BLaER1 treated with 17β-estradiol and CSF1 and Interleukin-3, amounts not matched to agents 10 nM and 100 nM (cell line): Measurements from ENCODE around the gene GPN3.
A peak's percentile ranks its signal among the peaks of the same experiment; 100 is the strongest.

Experiments used
- H3K27ac ChIP-seq, 11 experiments: shearing (Covaris generic); formaldehyde crosslinking; 2 replicates each; pipeline ENCODE4 v1.8.1; 2022
- H3K27me3 ChIP-seq, 11 experiments: shearing (Covaris generic); formaldehyde crosslinking; 2 replicates each; pipeline ENCODE4 v1.8.1; 2022
- H3K36me3 ChIP-seq, 11 experiments: shearing (Covaris generic); formaldehyde crosslinking; 2 replicates each; pipeline ENCODE4 v1.8.1; 2022
- H3K4me1 ChIP-seq, 10 experiments: shearing (Covaris generic); formaldehyde crosslinking; 2 replicates each; pipeline ENCODE4 v1.8.1; 2022
- H3K4me2 ChIP-seq, 11 experiments: shearing (Covaris generic); formaldehyde crosslinking; 2 replicates each; pipeline ENCODE4 v1.8.1; 2022
- H3K4me3 ChIP-seq, 10 experiments: shearing (Covaris generic); formaldehyde crosslinking; 2 replicates each; pipeline ENCODE4 v1.8.1; 2022
- H3K9ac ChIP-seq, 11 experiments: shearing (Covaris generic); formaldehyde crosslinking; 2 replicates each; pipeline ENCODE4 v1.8.1; 2022
- H3K9me3 ChIP-seq, 11 experiments: shearing (Covaris generic); formaldehyde crosslinking; replicated peaks in 1 of 11; 2 replicates each; pipeline ENCODE4 v1.8.1; 2022
- H4K20me1 ChIP-seq, 11 experiments: shearing (Covaris generic); formaldehyde crosslinking; 2 replicates each; pipeline ENCODE4 v1.8.1; 2022
- Cebpa-rat ChIP-seq, 11 experiments: shearing (Covaris generic); IDR thresholded peaks; 2 replicates each; pipeline ENCODE4 v1.8.1; 2022

Gene GPN3

GRCh38 chr12:110468214-110469048, at the start of gene GPN3, which contains the start of gene FAM216A:
TSS of gene GPN3 (minus strand) at chr12:110468257. CDS start at chr12:110468203, 54 bp downstream.
TSS of gene FAM216A (plus strand) at chr12:110468845. CDS start at chr12:110468876, 31 bp downstream.
- peaks cover 24 to 60% (median 37%) of the 10 kb centered on the region in 11 experiments for H3K36me3 ChIP-seq
- H3K27ac ChIP-seq = peak within 1 kb of the TSS; percentile 75 to 100 (median 98)
- no peaks in the 10 kb centered on the region for H3K9me3 ChIP-seq
- TF ChIP-seq Cebpa-rat (IDR thresholded peaks at IDR 0.05) = no peak
- H3K9ac ChIP-seq = peak within 1 kb of the TSS; percentile 89 to 99 (median 97)
- H3K4me2 ChIP-seq = peak within 1 kb of the TSS; percentile 85 to 95 (median 93)
- H4K20me1 ChIP-seq = peaks cover 0 to 12% (median 0%) of the 10 kb centered on the region in 11 experiments; a peak in 2 of 22 replicates
- peak within 1 kb of the TSS; percentile 73 to 90 (median 81) for H3K4me3 ChIP-seq
- H3K27me3 ChIP-seq = no peaks in the 10 kb centered on the region
- peaks cover 32 to 74% (median 58%) of the 10 kb centered on the region in 10 experiments for H3K4me1 ChIP-seq

- Histone ChIP-seq H3K9me3 (no peaks in the 10 kb centered on the region), H3K4me1 (peaks cover 4 to 15% (median 9%) of the 10 kb centered on the region in 10 experiments; a peak in 19 of 20 replicates), H4K20me1 (no peaks in the 10 kb centered on the region), H3K36me3 (no peaks in the 10 kb centered on the region), H3K4me3 (no peak overlapping the region), H3K4me2 (no peak overlapping the region), H3K9ac (no peak overlapping the region), H3K27me3 (no peaks in the 10 kb centered on the region), H3K27ac (no peak overlapping the region)
- no peak for TF ChIP-seq Cebpa-rat (IDR thresholded peaks at IDR 0.05)
These were observed 48.9 kb upstream of the GPN3 start for GRCh38 chr12:110516995-110517394.

DNA sequence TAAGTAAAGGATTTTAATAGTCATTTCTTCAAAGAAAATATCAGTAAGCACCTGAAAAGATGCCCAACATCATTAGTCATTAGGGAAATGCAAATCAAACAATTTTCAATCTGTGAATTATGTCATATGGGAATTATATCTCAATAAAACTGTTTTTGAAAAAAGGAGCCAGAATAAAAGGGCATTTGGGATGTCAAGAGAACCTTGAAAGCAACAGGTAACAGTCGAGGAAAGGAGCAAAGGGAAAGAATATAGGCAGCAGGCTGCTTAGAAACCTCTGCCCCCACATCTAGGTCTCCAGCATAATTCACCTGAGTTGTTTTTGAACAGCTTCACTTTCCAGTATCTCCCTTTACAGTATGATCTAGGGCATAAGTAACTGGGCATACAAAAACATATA, 46.3 kb upstream of the GPN3 start:
- H3K27me3 ChIP-seq = no peaks in the 10 kb centered on the region
- peaks cover 4 to 15% (median 9%) of the 10 kb centered on the region in 10 experiments; a peak in 19 of 20 replicates for H3K4me1 ChIP-seq
- no peaks in the 10 kb centered on the region for H3K9me3 ChIP-seq
- peak overlapping the region in 1 of 11 experiments; percentile 79; a peak in 1 of 22 replicates for H3K4me2 ChIP-seq
- no peak overlapping the region for H3K4me3 ChIP-seq
- H4K20me1 ChIP-seq = no peaks in the 10 kb centered on the region
- H3K36me3 ChIP-seq = no peaks in the 10 kb centered on the region
- no peak for TF ChIP-seq Cebpa-rat (IDR thresholded peaks at IDR 0.05)
- no peak overlapping the region for H3K27ac ChIP-seq
- no peak overlapping the region for H3K9ac ChIP-seq

- Histone ChIP-seq H4K20me1 (no peaks in the 10 kb centered on the region), H3K27ac (no peak overlapping the region), H3K4me1 (peaks cover 4 to 15% (median 9%) of the 10 kb centered on the region in 10 experiments; a peak in 19 of 20 replicates), H3K9me3 (no peaks in the 10 kb centered on the region), H3K4me3 (no peak overlapping the region), H3K27me3 (no peaks in the 10 kb centered on the region), H3K36me3 (no peaks in the 10 kb centered on the region), H3K9ac (peak overlapping the region in 3 of 11 experiments; percentile 3 to 21 (median 9); a peak in 1 of 22 replicates), H3K4me2 (peak overlapping the region in 9 of 11 experiments; percentile 5 to 85 (median 58); a peak in 15 of 22 replicates)
- TF ChIP-seq Cebpa-rat (IDR thresholded peaks at IDR 0.05) = no peak
These were observed 45.8 kb upstream of the GPN3 start for GRCh38 chr12:110513842-110514241.

DNA sequence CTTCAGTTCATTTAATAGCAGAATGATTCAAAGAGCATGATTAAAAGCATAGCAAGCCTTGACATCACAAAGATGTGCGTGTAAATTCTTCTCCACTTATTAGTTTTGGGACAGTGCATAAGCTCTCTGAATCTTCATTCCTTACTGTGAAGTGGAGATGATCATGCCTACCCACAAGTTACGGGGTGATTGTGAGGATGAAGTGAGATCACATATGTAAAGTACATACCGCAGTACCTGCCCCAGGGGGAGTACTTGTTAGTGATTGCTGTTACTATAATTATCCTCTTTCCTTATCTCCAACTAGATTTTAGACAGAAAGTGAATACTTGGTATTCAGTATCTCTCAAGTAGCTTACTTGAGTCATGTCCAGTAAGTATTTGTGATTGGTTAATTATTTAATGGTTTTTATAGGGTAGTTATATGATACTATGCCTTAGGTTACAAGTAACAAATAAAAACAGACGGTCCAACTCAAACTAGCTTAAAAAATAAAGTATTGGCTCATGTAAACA, 40.1 kb upstream of the GPN3 start:
- Histone ChIP-seq H4K20me1 (no peaks in the 10 kb centered on the region), H3K4me2 (no peak overlapping the region), H3K27ac (no peak overlapping the region), H3K27me3 (no peaks in the 10 kb centered on the region), H3K4me3 (no peak overlapping the region), H3K4me1 (peaks cover 0 to 4% (median under 1%) of the 10 kb centered on the region in 10 experiments; a peak in 5 of 20 replicates), H3K36me3 (no peaks in the 10 kb centered on the region), H3K9ac (0 out of 22 replicates have a peak overlapping the region, but pooled peaks of 1 of the 11 experiments have one; percentile 29), H3K9me3 (no peaks in the 10 kb centered on the region)
- no peak for TF ChIP-seq Cebpa-rat (IDR thresholded peaks at IDR 0.05)

- Histone ChIP-seq H3K4me3 (no peak overlapping the region), H3K27me3 (no peaks in the 10 kb centered on the region), H3K27ac (no peak overlapping the region), H3K4me2 (no peak overlapping the region), H3K9ac (no peak overlapping the region), H4K20me1 (no peaks in the 10 kb centered on the region), H3K36me3 (peaks cover 0 to 2% (median 0%) of the 10 kb centered on the region in 11 experiments; a peak in 4 of 22 replicates), H3K9me3 (no peaks in the 10 kb centered on the region), H3K4me1 (peaks cover 10 to 15% (median 12%) of the 10 kb centered on the region in 10 experiments)
- TF ChIP-seq Cebpa-rat (IDR thresholded peaks at IDR 0.05) = no peak
These were observed 37.3 kb upstream of the GPN3 start for GRCh38 chr12:110505332-110505731.

GRCh38 chr12:110503432-110503831, 35.4 kb upstream of the GPN3 start:
- no peak overlapping the region for H3K9ac ChIP-seq
- H3K36me3 ChIP-seq = peaks cover 0 to 21% (median 10%) of the 10 kb centered on the region in 11 experiments; a peak in 9 of 22 replicates
- no peak overlapping the region for H3K4me3 ChIP-seq
- H3K27me3 ChIP-seq = no peaks in the 10 kb centered on the region
- H3K27ac ChIP-seq = no peak overlapping the region
- no peak for TF ChIP-seq Cebpa-rat (IDR thresholded peaks at IDR 0.05)
- H3K4me2 ChIP-seq = no peak overlapping the region
- H4K20me1 ChIP-seq = peaks cover 0 to 9% (median 0%) of the 10 kb centered on the region in 11 experiments; a peak in 2 of 22 replicates
- H3K4me1 ChIP-seq = peaks cover 21 to 32% (median 29%) of the 10 kb centered on the region in 10 experiments
- H3K9me3 ChIP-seq = no peaks in the 10 kb centered on the region

- H3K9me3 ChIP-seq = no peaks in the 10 kb centered on the region
- no peak for TF ChIP-seq Cebpa-rat (IDR thresholded peaks at IDR 0.05)
These were observed 34.0 kb upstream of the GPN3 start, which contains the start of the genes RAD9B and VPS29 for GRCh38 chr12:110501752-110502738. TSS of gene RAD9B (plus strand) at chr12:110502331. CDS start at chr12:110502338, 7 bp downstream. TSS of gene VPS29 (minus strand) at chr12:110502111. CDS start at chr12:110502051, 60 bp downstream.

More at GRCh38 chr12:110501752-110502738, 34.0 kb upstream of the GPN3 start, which contains the start of the genes RAD9B and VPS29:
- H3K4me2 ChIP-seq = peak within 1 kb of the TSS; percentile 83 to 97 (median 93)
- no peaks in the 10 kb centered on the region for H3K27me3 ChIP-seq
- peak within 1 kb of the TSS; percentile 72 to 98 (median 88) for H3K4me3 ChIP-seq
- H3K27ac ChIP-seq = peak within 1 kb of the TSS; percentile 93 to 98 (median 97)
- peaks cover 21 to 41% (median 32%) of the 10 kb centered on the region in 10 experiments for H3K4me1 ChIP-seq
- peaks cover 4 to 35% (median 22%) of the 10 kb centered on the region in 11 experiments; a peak in 19 of 22 replicates for H3K36me3 ChIP-seq
- peak within 1 kb of the TSS; percentile 93 to 98 (median 98) for H3K9ac ChIP-seq
- peaks cover 0 to 21% (median 5%) of the 10 kb centered on the region in 11 experiments; a peak in 8 of 22 replicates for H4K20me1 ChIP-seq
